K562 (cell line): Measurements from ENCODE around the gene C1orf167. TPM values are rescaled to one million over a fixed set of nuclear protein-coding genes. Genes with fewer than 3 reads are reported as not detected.

Experiments used
- ATAC-seq: fragments of 200-7000 bp; cut with Tn5 transposase; 3 replicates; pipeline ENCODE4 v1.9.1; 2020; ENCODE audit warnings: moderate library complexity
- BruUV-seq: library from RNA; stranded (reverse); fragments of 400-500 nt; replicated peaks from 2 replicates; lab custom pipeline; 2021; lab: Mats Ljungman, UMichigan
- CTCF ChIA-PET: fragments of 300-600 bp; formaldehyde crosslinking; extraction: SDS; loops from one replicate; lab custom pipeline; 2021; ENCODE audit warnings: low intra/inter-chr PET ratio; lab: Yijun Ruan, JAX
- POLR2A ChIA-PET: fragments of 300-600, 350-650 bp; sonication (Branson Sonifier 250); formaldehyde crosslinking; extraction: SDS; loops from one replicate; lab custom pipeline; 2021; ENCODE audit warnings: antibody characterized with exemption, inconsistent platforms; lab: Yijun Ruan, JAX
- DNase-seq, 4 experiments: peaks; one replicate each; pipeline versions ENCODE4 v3.0.0 to v3.0.0-alpha.2; 2011 to 2018; ENCODE audit warnings: low spot score in 3 of 4, mixed read lengths in 3 of 4; ENCODE audit errors: extremely low read depth in 1 of 4
- FAIRE-seq: peaks from 2 replicates; lab custom pipeline; 2011; peaks lifted over from hg19 to GRCh38; lab: Jason Lieb, UNC
- H2AFZ ChIP-seq: 2 replicates; pipeline ENCODE4 v1.6.0; 2011; ENCODE audit warnings: low read depth, low read length, control low read depth, inconsistent platforms
- H3K27ac ChIP-seq: fragments of 200-600 bp; 3 replicates; pipeline ENCODE4 v1.8.0; 2011; ENCODE audit warnings: low read depth, mild to moderate bottlenecking, control low read depth, inconsistent platforms, low read length, moderate library complexity, mixed read lengths; ENCODE audit errors: extremely low read depth
- H3K27me3 ChIP-seq, 2 experiments: fragments of 300-600 bp in 1 of 2; 2 replicates in 1 of 2; 3 replicates in 1 of 2; pipeline versions ENCODE4 v1.6.0 to v1.8.0; 2011; ENCODE audit warnings: inconsistent platforms in 2 of 2, low read length in 2 of 2, mild to moderate bottlenecking in 1 of 2, mixed read lengths in 1 of 2, moderate library complexity in 1 of 2; ENCODE audit not compliant: control insufficient read depth in 2 of 2, insufficient read depth in 2 of 2
- H3K36me3 ChIP-seq: fragments of 300-600 bp; 3 replicates; pipeline ENCODE4 v1.8.0; 2011; ENCODE audit warnings: mild to moderate bottlenecking, low read length, inconsistent platforms; ENCODE audit not compliant: control insufficient read depth, insufficient read depth
- H3K4me1 ChIP-seq, 2 experiments: fragments of 200-600 bp in 1 of 2; replicated peaks in 1 of 2; 2 replicates in 1 of 2; 3 replicates in 1 of 2; pipeline versions ENCODE4 v1.5.1 to v1.8.0; 2011; ENCODE audit warnings: inconsistent platforms in 2 of 2, low read length in 2 of 2, mild to moderate bottlenecking in 1 of 2, mixed read lengths in 1 of 2, moderate library complexity in 1 of 2; ENCODE audit not compliant: control insufficient read depth in 2 of 2, insufficient read depth in 2 of 2
- H3K4me2 ChIP-seq: 2 replicates; pipeline ENCODE4 v1.6.1; 2011; ENCODE audit warnings: low read length, control low read depth, inconsistent platforms, mixed read lengths; ENCODE audit not compliant: insufficient read depth
- H3K4me3 ChIP-seq: fragments of 200-600 bp; sonication (generic), shearing (Covaris generic); 2 replicates; pipeline ENCODE4 v1.5.1; 2016; ENCODE audit warnings: control low read depth, inconsistent platforms
- H3K79me2 ChIP-seq: fragments of 200-600 bp; 3 replicates; pipeline ENCODE4 v1.8.0; 2011; ENCODE audit warnings: low read length, inconsistent platforms; ENCODE audit not compliant: control insufficient read depth, insufficient read depth
- H3K9ac ChIP-seq, 2 experiments: 2 replicates each; pipeline versions ENCODE4 v1.6.0 to v1.6.1; 2011; ENCODE audit warnings: low read depth in 2 of 2, low read length in 2 of 2, control low read depth in 1 of 2, inconsistent platforms in 1 of 2, mild to moderate bottlenecking in 1 of 2, mixed read lengths in 1 of 2; ENCODE audit not compliant: insufficient read depth in 1 of 2
- H3K9me1 ChIP-seq: one replicate; pipeline ENCODE4 v1.6.0; 2011; ENCODE audit warnings: inconsistent platforms, mild to moderate bottlenecking, low read length, moderate library complexity; ENCODE audit not compliant: control insufficient read depth, insufficient read depth
- H3K9me3 ChIP-seq: replicated peaks from 2 replicates; pipeline ENCODE4 v1.5.1; 2011; ENCODE audit warnings: low read depth, low read length, inconsistent platforms; ENCODE audit not compliant: control insufficient read depth, insufficient read depth
- H4K20me1 ChIP-seq: replicated peaks from 2 replicates; pipeline ENCODE4 v1.6.1; 2011; ENCODE audit warnings: low read length, inconsistent platforms, mixed read lengths; ENCODE audit not compliant: control insufficient read depth, insufficient read depth
- CTBP1 ChIP-seq: fragments of 450-650 bp; IDR thresholded peaks from 2 replicates; pipeline ENCODE4 v1.6.1; 2016; ENCODE audit warnings: borderline replicate concordance
- DMBX1 ChIP-seq: fragments of 250-450 bp; sonication (Bioruptor Pico); IDR thresholded peaks from 2 replicates; pipeline ENCODE4 v1.8.0; 2022; ENCODE audit warnings: inconsistent platforms, mild to moderate bottlenecking, moderate library complexity, borderline replicate concordance
- ESRRA ChIP-seq: fragments of 450-650 bp; IDR thresholded peaks from 2 replicates; pipeline ENCODE4 v1.6.1; 2014; ENCODE audit warnings: low read depth, mild to moderate bottlenecking, moderate library complexity, borderline replicate concordance
- FOXA1 ChIP-seq: fragments of 450-650 bp; IDR thresholded peaks from 2 replicates; pipeline ENCODE4 v1.6.1; 2016; ENCODE audit warnings: mild to moderate bottlenecking, borderline replicate concordance
- GATAD2B ChIP-seq: fragments of 450-650 bp; IDR thresholded peaks from 2 replicates; pipeline ENCODE4 v1.6.1; 2017; ENCODE audit warnings: mild to moderate bottlenecking, borderline replicate concordance
- HMG20B ChIP-seq: fragments of 250-450 bp; sonication (Bioruptor Pico); IDR thresholded peaks from 2 replicates; pipeline ENCODE4 v1.5.0; 2021; ENCODE audit warnings: mild to moderate bottlenecking
- KDM1A ChIP-seq, 2 experiments: fragments of 450-650 bp; IDR thresholded peaks; 2 replicates each; pipeline ENCODE4 v1.6.1; 2016; ENCODE audit warnings: mild to moderate bottlenecking in 2 of 2
- LARP7 ChIP-seq: fragments of 450-650 bp; IDR thresholded peaks from 2 replicates; pipeline ENCODE4 v1.6.1; 2016
- MCM5 ChIP-seq: fragments of 450-650 bp; IDR thresholded peaks from 2 replicates; pipeline ENCODE4 v1.6.1; 2016; ENCODE audit warnings: low read depth
- MYNN ChIP-seq, 2 experiments: sonication (generic); formaldehyde crosslinking in 1 of 2; IDR thresholded peaks; 2 replicates each; pipeline versions ENCODE4 v1.5.0 to v1.6.1; 2016 to 2020; ENCODE audit warnings: antibody characterized with exemption in 1 of 2, missing genetic modification reagents in 1 of 2
- OTX1 ChIP-seq: fragments of 450-650 bp; formaldehyde crosslinking; IDR thresholded peaks from 2 replicates; pipeline ENCODE4 v1.4.0; 2022; ENCODE audit warnings: mild to moderate bottlenecking
- POLR2B ChIP-seq: fragments of 450-650 bp; IDR thresholded peaks from 2 replicates; pipeline ENCODE4 v1.6.1; 2018; ENCODE audit warnings: low read depth; ENCODE audit not compliant: partially characterized antibody
- RAD21 ChIP-seq, 2 experiments: fragments of 250-450 bp in 1 of 2; fragments of 450-650 bp in 1 of 2; sonication (Bioruptor Pico) in 1 of 2; formaldehyde crosslinking in 1 of 2; IDR thresholded peaks in 1 of 2; conservative IDR thresholded peaks in 1 of 2; 2 replicates each; pipeline versions ENCODE4 v1.4.0 to v1.8.0; 2020 to 2022; ENCODE audit warnings: mild to moderate bottlenecking in 2 of 2, moderate library complexity in 1 of 2
- SMAD2 ChIP-seq: fragments of 150-350 bp; IDR thresholded peaks from 2 replicates; pipeline ENCODE4 v1.6.1; 2014; ENCODE audit warnings: low read depth, mild to moderate bottlenecking, low read length
- ZBED1 ChIP-seq: IDR thresholded peaks from 2 replicates; pipeline ENCODE4 v1.6.1; 2014
- ZBTB26 ChIP-seq: fragments of 450-650 bp; formaldehyde crosslinking; IDR thresholded peaks from 2 replicates; pipeline ENCODE4 v1.4.0; 2022; ENCODE audit warnings: missing genetic modification characterization
- ZSCAN29 ChIP-seq: fragments of 450-650 bp; IDR thresholded peaks from 2 replicates; pipeline ENCODE4 v1.6.1; 2017
- WGBS: fragments of 100-300 bp; shearing (Covaris generic); methylation state at CpG from one replicate; pipeline ENCODE4 v1.1.6; 2016; ENCODE audit warnings: low coverage, mixed read lengths; ENCODE audit not compliant: insufficient coverage; ENCODE audit errors: missing lambda C conversion rate; 5-methylcytosine and 5-hydroxymethylcytosine counted together
- in situ Hi-C: fragments of 300-500 bp; cut with MboI; formaldehyde crosslinking; loops from 4 replicates; pipeline ENCODE4 v1.15.0; 2018; ENCODE audit warnings: inconsistent platforms, mixed read lengths
- intact Hi-C: fragments of 100-400 bp; cut with micrococcal nuclease; formaldehyde crosslinking; loops from 2 replicates; pipeline ENCODE4 v1.14.2; 2022
- polyA plus RNA-seq, 8 experiments: library from polyadenylated mRNA; depleted of rRNA in 4 of 8; stranded (reverse) in 5 of 8; unstranded in 3 of 8; fragments of >200 nt; fragmentation: Nextera tagmentation in 2 of 8; fragmentation: Illumina TruSeq in 1 of 8; extraction: Ambion mirVana in 2 of 8; extraction: Trizol in 1 of 8; gene quantifications; 2 replicates each; pipeline versions ENCODE4 v1.2.1 to v1.2.3, GENCODE V29; 2011 to 2014; ENCODE audit warnings: inconsistent platforms in 1 of 8, missing spikeins in 1 of 8
- total RNA-seq, 7 experiments: library from RNA; depleted of rRNA in 6 of 7; stranded (reverse); fragments of >200 nt in 6 of 7; fragmentation: Illumina TruSeq in 2 of 7; extraction: Trizol in 2 of 7; gene quantifications; 2 replicates each; pipeline versions ENCODE4 v1.2.1 to v1.2.3, GENCODE V29; 2011 to 2021; ENCODE audit warnings: low replicate concordance in 1 of 7
- TF ChIP-seq, protein P1 (sequence below): fragments of 450-650 bp; conservative IDR thresholded peaks from 2 replicates; pipeline ENCODE4 v1.6.1; 2016; ENCODE audit warnings: missing genetic modification characterization, low read depth, mild to moderate bottlenecking, missing compliant biosample characterization, moderate library complexity
- TF ChIP-seq, protein P2 (sequence below): fragments of 250-450 bp; sonication (Bioruptor Pico); IDR thresholded peaks from 2 replicates; pipeline ENCODE4 v1.5.0; 2020; ENCODE audit warnings: mild to moderate bottlenecking

C1orf167 gene
- total and polyA plus RNA-seq, 9 of the 15 experiments (the other 6 are each of a cell fraction or from before 2014, with no cell fraction given) = 0.22 to 0.86 (median 0.31) TPM; not detected in 2

DNA sequence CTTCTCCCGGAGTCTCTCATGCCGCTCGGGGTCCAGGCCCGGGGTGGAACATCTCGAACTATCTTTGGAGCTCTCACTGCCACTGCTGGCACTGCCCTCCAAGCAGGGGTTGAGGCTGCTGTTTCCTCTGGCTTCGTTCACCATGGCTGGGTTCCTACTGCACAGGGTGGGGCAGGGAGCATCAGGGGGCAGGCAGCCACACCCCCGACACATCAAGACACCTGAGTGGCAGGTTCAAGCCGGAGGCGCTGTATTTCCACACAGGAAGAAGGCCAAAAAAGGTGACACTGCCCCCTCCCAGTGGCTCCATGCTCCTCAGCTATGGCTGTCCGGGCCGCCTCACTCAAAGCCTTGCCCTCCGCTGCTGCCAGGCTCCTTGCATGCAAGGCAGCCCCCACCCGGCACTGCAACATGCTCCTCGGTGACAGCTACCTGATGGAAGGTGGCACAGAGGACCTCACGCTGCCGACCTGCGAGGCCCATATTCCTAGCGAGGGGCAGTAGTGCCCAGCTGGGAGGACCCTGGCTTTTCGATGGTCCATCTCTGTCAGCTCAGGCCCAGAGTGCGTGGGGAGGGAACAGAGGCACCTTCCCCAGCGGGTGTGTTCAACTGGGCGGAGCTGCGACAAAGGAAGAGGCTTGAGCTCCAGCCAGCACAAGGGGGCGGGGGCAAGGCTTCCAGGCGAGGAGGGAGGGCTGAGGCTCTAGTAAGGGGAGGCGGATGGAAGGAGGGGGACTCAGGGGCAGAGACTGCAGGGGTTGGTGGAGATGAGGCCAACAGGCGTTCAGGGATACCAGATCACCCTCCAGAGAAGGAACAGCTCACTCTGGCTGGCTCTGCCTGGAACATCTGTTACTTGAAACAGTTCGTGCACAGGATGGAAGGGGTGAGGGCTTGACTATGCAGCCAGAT, 41.2 kb downstream of the C1orf167 start:
- Histone ChIP-seq H4K20me1 (0 out of 2 replicates have a peak, but pooled peaks cover 5% of the 10 kb centered on the region), H2AFZ (no peak overlapping the region), H3K36me3 (peaks cover 45% of the 10 kb centered on the region), H3K9me1 (no peaks in the 10 kb centered on the region), H3K27me3 (no peaks in the 10 kb centered on the region), H3K9me3 (no peaks in the 10 kb centered on the region), H3K9ac (peak overlapping the region; percentile 91 to 97), H3K4me3 (peak overlapping the region; percentile 81), H3K4me2 (peak overlapping the region; percentile 92), H3K79me2 (peaks cover 86% of the 10 kb centered on the region), H3K27ac (peak overlapping the region; percentile 100), H3K4me1 (peaks cover 54 to 60% of the 10 kb centered on the region in 2 experiments)
- POLR2A ChIA-PET = interaction anchor here (0.5 to 4.9 kb wide), 20 partner anchors 10 to 415 kb away, joined by 3 to 80 read pairs (median 4); partner anchors contain the start of gene MAD2L2
- in situ Hi-C loops (no loop called here), intact Hi-C loops (loop anchor here (1.0 to 5.0 kb wide), 2 partner anchors 18 to 179 kb away; partner anchors contain the start of gene MFN2)
- peak; percentile 74 for ATAC-seq
- peak; percentile 88 to 99 (median 90) for DNase-seq
- no TSS peak for BruUV-seq
- CTCF ChIA-PET = no interaction called here
- FAIRE-seq = peak; percentile 93
- 1% methylated on average over 26 of the region's 28 CpGs for WGBS
- TF ChIP-seq DMBX1 (CRISPR knock-in tag) (peak; percentile 48; the same call in 1 of the 2 replicates), MYNN (IDR thresholded peaks at IDR 0.05) (peak; percentile 70), MYNN (CRISPR knock-in tag; IDR thresholded peaks at IDR 0.05) (no peak), CTBP1 (peak; percentile 79; the same call in 1 of the 2 replicates), FOXA1 (no peak), POLR2B (peak; percentile 83), ESRRA (0 out of 2 replicates have a peak, but pooled peaks have one; percentile 48), HMG20B (CRISPR knock-in tag) (0 out of 2 replicates have a peak, but pooled peaks have one; percentile 11), KDM1A (IDR thresholded peaks at IDR 0.05) (no peak), RAD21 (CRISPR knock-in tag; conservative IDR thresholded peaks at IDR 0.05 in 1 of 2, IDR thresholded peaks at IDR 0.05 in 1 of 2) (peak in 1 of 2 experiments; percentile 4; a peak in 1 of 4 replicates), SMAD2 (no peak), ZSCAN29 (peak; percentile 70; the same call in 1 of the 2 replicates), OTX1 (peak; percentile 55; the same call in 1 of the 2 replicates), ZBED1 (peak; percentile 73; the same call in 1 of the 2 replicates), GATAD2B (no peak), ZBTB26 (peak; percentile 55; the same call in 1 of the 2 replicates), LARP7 (no peak), MCM5 (no peak)
- TF ChIP-seq, protein P1, sequence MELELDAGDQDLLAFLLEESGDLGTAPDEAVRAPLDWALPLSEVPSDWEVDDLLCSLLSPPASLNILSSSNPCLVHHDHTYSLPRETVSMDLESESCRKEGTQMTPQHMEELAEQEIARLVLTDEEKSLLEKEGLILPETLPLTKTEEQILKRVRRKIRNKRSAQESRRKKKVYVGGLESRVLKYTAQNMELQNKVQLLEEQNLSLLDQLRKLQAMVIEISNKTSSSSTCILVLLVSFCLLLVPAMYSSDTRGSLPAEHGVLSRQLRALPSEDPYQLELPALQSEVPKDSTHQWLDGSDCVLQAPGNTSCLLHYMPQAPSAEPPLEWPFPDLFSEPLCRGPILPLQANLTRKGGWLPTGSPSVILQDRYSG (tag) = no peak
- TF ChIP-seq, protein P2, sequence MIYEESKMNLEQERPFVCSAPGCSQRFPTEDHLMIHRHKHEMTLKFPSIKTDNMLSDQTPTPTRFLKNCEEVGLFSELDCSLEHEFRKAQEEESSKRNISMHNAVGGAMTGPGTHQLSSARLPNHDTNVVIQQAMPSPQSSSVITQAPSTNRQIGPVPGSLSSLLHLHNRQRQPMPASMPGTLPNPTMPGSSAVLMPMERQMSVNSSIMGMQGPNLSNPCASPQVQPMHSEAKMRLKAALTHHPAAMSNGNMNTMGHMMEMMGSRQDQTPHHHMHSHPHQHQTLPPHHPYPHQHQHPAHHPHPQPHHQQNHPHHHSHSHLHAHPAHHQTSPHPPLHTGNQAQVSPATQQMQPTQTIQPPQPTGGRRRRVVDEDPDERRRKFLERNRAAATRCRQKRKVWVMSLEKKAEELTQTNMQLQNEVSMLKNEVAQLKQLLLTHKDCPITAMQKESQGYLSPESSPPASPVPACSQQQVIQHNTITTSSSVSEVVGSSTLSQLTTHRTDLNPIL (CRISPR knock-in tag) = no peak
